GM18907 (cell line): Measurements from ENCODE around the gene ZNF672.
"Not testable (repeated sequence)": the region's sequence is repeated elsewhere in the genome, so short reads cannot be mapped to it uniquely, and the experiment has no call there.

Experiments
- ATAC-seq: cut with Tn5 transposase; IDR thresholded peaks from one replicate; pipeline ENCODE4 v1.9.1; 2021; ENCODE audit warnings: mild to moderate bottlenecking, moderate library complexity; ENCODE audit not compliant: unreplicated experiment

The ZNF672 gene

DNA sequence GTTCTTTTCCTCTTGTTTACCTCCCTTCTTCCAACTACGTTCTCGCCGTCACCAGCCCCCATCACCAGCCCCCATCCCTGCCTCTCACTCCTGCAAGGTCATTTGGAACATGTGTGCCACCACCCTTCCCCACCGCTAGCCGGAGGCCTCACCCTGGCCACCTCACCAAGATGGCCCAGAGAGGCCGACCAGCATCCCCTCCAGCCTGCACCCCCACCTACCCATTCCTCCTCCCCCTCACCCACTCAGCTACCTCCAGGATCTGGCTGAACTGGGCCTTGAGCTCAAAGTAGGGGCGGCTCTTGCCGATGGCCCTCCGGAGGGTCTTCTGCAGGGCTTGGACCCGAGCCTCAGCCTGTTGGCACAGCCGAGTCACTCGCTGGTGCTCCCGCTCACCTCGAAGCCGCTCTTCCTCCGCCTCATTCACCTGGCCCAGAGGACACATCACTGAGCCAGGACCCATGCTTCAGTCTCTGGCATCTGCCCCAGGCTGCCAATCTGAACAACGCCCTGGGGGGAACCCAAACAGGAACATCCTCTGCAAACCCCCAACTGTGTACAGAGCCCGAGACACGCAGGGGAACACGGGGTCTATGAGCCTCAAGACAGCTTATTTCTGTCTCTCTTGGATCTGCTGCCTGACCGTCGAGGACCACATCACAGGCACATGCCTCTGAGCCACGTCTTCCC is 25.1 kb upstream of the ZNF672 start:
- no peak for ATAC-seq

DNA sequence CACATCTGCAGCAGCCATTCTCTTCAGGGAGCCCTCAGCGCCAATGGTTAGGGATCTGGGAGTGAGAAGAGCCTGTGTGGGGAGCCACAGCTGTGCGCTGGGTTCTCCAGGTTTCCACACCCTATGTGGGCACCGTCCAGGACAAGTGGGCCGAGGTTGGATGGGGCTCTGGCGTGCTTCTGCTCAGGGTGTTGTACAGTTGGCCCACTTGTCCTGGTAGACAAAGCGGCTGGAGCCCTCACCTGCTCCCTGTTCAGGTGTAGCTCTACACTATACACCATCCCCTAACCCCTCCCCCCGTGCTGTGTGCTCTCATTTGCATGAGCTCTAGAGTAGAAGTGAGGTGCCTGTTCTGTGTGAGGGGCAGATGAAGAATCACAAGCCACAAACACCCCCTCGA is 24.5 kb upstream of the ZNF672 start:
- no peak for ATAC-seq

DNA sequence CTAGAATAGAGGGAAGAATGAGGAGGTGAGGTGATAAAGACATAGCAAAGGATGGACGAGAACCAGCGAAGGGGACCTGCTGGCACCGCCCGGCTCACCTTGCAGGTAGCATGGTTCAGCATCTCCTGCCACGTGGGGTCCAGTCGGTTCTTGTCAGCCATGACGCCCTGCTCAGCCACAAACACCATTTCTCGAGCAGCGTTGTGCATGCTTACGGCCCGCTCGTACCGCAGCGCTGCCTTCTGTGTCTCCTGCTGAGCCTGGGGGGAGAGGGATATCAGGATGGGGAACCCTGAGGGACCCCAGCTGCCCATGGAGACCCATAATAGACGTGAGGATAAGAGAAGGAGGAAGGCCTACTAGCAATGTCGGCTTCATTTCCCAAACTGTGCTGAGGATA is 23.7 kb upstream of the ZNF672 start:
- ATAC-seq: no peak

DNA sequence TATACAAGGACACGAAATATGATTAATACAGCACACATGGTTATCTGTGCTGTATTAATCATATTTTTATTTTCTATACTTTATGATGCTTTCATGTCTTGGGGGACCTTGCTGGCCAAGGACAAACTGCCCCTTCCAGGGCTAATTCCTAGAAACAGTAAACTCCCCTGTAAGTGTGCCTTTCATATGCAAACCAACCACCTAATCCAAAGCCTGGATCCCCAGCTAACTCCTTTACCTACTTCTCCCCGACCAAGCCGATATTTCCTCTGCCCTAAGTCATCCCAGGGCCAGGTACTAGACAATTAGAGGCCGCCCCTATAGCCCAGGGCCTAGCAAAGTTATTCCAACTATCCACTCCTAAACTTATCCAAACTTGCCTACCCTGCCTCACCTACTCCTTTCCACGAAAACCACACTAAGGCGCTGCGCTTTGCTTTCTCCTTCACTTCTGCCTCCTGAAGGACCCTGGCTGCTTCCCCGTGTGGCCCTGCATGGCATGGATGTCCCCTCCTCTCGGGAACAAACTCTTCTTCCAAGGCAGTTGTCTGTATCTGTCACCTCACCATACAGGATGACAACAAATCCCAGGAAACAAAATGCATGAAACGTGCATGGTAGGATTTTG is 22.5 kb upstream of the ZNF672 start:
- ATAC-seq: no peak

DNA sequence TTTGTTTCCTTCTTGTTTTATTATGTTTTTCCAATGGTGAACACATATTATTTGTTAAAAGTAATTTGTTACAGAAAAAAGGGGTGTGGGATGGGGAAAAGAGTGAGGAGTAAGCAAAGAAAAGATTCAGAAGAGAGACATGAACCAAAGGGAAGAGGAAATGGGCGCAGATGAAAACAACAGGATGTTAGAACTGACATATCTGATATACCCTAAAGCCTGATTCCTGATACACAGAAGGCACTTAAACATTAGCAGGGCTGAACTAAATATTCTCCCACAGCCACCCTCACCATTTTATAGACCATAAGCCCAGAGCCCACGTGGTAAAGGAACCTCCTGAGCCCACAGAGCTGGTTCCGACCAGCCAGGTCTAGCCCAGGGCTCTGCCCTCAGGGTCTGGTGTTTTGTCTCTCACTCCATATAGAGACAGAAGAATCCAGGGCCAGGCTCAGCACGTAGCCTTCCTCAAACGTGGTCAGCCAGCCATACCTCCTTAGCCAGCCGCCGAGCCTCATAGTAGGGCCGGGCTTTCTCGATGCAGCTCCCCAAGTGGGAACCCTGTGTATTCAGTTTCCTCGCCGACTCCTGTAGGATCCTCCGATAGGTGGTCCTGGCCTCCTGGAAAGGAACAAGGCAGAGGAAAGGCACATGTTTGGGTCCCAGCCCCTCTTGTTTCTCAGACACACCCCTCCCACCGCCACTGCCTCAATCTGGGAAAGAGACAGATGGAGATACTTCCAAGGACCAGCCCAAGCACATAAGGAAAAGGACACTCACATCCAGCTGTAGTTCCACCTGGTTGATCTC is 21.8 kb upstream of the ZNF672 start:
- no peak for ATAC-seq

DNA sequence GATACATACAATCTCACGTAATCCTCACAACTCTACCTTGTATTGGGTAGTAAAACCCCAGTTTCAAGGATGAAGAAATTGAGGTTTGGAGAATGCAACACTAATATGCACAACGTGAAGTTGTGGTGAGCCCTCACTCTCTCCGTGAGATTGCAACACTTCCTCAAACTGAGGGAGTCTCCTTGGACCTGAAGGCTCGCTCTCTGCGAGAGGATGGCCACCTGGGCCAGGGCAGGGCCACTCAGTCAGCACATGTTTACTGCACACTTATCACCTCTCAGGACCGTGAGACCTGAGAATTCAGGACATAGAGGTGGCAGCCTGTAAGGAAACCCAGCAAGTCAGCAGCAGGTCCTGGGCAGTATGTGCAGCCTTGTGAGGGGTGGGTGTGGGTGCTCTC is 21.0 kb upstream of the ZNF672 start:
- ATAC-seq: no peak

DNA sequence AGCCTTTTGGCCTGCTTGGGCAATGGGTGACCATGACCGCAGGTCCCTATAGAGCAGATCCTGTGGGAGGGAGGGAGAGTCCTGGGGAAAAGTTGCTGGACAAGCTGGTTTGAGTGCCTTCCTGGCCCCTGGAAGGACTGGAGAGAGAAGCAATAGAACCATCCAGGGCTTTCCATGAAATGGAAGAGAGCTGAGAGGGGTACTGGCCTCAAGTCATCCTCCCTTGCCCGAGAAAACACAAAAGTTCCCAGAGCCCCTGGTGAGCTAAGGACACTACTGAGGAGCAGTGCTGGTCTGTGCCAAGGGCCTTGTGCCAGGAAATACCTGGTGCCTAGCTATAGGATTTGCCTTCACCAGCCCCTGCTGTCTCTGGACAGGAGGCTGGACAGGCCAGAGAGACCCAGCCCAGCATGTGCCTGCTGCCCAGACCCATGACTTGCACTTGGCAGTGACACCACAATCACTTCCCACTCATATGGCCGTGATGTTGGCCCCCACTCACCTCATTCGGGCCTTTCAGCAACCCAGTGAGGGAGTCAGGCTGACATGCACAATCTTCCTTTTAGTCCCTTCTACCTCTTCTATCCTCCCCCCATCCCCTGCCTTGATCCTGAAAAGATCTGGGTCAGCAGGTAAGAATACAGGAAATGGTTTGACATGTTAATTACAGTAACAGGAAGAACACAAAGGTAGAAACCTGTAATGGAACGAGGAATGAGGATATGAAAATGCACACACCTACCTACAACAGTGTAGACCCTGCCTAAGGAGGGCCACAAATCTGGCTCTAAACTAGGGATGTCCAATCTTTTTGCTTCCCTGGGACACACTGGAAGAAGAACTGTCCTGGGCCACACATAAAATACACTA is 19.3 kb upstream of the ZNF672 start:
- no peak for ATAC-seq

DNA sequence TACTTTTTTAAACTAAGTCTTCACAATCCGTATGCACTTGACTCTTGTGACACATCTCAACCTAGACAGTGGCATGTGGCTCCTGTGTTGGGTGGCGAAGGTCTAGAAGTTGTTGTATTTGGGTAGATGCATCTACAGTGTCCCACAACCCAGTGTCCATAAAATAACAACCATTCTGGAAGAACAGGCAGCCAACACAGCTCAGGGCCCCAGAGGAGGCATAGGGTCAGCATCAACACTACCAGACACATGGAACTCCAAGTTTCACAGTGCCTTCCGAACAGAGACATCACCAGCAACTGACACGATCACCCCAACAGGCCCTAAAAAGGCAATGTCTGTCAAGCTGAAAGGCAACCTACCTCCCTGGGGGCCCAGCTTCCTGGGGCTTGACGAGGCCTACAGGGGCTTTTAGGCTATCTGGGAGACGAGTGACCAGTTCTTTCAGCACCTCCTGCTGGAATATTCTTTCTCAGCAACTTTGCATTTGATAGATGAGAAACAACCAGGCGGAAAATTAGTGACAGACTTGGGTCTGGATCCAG is 17.9 kb upstream of the ZNF672 start:
- no peak for ATAC-seq

DNA sequence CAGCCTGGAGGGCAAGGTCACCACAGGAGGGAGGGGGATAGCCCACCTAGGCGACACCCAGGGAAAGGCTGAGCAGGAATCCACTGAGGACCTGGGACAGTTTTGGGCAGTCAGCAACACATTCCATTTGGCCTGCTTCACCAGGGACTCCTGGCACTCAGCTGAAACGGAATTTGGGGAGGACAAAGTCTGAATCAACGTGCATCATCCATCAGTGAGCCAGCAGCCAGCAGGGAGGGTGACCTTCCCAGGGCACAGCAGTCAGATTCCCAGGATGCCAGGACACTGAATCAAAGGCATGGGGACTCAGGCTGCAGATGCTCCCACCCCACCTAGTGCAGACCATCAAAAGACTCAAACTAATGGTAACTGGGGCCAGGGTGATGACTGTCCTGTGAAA is 16.9 kb upstream of the ZNF672 start:
- no peak for ATAC-seq

DNA sequence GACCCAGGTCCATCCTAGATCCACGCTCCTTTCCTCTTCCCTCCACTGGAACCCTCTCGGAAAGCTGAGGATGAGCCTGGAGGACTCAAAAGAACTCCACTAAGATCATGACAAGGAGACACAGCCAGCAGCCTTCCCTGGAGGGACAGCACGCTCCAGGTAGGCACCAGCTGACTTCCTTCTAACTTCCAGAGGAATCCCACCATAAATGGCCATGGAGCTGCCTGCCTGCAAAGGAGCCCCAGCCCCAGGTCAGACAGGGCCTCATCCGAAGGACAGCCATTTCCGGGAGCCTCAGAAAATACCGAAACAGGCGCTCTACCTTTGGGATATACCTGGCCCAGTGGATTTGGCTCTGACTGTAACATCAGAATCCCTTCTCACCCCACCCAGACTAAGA is 16.4 kb upstream of the ZNF672 start:
- no peak for ATAC-seq

DNA sequence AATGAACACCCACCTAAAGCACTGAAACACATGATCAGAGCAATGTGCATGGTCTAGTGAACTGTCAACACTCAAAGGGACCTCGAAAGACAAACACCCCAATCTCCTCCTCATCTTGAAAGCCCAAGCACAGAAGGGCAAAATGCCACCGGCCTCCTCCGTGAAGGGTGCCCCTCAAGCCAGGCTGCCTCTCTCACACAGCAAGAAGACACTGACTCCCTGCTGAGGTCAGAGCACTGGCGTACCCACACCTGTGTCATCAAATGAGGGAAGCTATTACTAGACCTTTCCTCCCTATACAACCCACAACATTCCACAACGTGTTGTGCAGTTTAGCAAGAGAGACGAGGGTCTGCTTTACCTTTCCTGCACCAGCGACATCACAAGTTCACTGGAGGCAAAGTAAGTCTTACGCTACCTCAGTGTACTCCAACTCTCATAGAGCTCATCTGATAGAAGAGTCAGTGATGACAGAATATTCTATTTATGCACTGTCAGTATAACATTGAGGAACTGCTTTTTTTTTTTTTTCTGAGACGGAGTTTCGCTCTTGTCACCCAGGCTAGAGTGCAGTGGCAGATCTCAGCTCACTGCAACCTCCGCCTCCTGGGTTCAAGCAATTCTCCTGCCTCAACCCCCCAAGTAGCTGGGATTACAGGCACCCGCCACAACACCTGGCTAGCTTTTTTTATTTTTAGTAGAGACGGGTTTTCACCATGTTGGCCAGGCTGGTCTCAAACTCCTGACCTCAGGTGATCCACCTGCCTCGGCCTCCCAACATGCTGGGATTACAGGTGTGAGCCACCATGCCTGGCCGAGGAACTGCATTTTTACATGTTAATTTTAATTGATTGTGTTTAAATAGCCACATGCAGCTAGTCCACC is 15.6 kb upstream of the ZNF672 start:
- no peak for ATAC-seq

DNA sequence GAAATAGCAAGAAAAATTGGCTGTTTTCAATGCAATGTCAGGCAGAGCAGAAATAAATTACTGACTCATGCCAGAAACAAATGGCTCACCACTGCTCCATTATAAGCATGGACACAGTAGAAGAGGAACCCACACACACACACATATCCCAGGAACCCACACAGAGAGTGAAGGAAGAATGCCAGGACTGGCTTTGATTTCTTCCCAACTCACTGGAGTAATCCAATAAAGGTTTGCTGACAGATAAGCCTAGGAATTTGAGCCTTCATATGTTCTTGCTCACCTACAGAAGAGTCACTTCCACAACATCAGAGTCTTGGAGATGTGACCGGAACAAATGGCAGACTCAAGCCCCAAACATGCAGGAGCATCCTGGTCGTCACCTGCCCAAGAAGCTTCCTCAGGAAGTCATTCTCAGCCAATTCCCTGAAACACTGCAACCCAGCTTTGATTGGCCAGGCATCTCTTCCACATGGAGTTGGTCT is 14.5 kb upstream of the ZNF672 start:
- ATAC-seq: no peak

DNA sequence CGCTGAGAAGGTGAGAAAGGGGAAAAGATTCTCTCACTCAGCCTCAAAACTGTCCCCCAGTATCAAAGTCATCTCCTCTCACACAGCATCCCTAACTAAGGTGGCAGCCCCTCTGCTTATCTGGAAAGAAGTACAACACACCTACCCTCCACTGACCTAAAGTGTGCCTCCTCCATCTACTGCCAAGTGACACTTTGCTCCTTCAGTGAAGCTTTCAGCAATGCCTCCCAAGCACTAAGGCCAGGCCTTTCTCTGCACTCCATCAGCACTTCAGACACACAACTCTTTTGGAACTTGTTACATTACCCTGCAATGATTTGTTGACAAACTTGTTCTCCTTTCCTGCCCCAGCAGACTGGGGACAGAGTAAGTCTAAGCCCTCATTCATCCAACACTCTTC is 13.7 kb upstream of the ZNF672 start:
- no peak for ATAC-seq

DNA sequence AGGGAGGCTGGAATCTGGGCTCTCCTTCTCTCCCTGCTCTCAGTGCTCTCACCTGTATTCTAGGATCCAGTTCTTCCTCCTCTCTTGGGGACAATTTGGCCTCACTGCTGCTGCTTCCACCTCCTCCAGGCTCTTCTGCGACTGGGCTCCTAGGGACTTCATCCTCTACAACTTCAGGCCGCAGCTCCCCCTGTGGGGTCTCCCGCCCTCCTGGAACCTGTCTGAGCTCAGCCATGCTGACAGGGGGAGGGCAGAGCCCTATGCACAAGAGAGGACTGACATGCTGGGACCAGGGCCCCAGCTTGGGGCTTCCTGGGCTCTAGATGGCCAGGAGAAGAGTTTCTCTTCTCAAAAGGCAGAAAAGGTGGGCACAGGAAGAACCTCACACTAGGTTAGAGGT is 13.3 kb upstream of the ZNF672 start:
- no peak for ATAC-seq

DNA sequence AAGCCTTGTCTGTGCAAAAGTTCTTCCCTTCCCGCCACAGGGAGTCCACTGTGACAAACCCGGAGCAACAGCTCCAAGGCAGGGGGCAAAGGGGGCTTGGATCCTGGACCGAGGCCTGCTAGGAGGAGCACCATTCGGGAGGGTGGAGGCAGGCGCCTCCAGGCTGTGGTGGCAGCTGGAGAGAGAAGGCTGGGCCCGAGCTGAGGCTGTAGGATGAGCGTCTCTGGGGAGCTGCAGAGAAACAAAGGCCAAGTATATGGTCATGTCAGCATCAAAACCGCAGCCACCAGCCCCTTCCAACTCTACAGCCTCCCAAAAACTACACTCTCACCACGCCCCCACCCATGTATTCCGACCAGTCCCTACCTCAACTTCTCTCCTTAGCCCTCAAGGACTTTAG is 12.9 kb upstream of the ZNF672 start:
- ATAC-seq: no peak

DNA sequence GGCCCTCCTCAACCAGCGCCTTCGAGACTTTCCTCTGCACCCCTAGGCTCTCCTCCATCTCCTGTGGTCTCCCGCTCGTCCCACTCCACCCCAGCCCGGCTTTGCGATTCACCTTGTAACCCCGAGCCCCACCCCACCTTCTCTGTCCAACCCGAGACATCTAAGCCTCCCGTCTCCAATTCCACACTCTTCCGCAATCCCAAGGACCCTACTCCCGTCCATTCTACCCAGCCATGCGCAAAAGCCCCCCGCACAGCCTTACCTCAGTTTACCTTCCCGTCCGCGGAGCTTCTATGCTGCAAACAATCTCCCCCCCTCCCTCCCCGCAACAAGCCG is 12.5 kb upstream of the ZNF672 start:
- peak; percentile 5 for ATAC-seq

DNA sequence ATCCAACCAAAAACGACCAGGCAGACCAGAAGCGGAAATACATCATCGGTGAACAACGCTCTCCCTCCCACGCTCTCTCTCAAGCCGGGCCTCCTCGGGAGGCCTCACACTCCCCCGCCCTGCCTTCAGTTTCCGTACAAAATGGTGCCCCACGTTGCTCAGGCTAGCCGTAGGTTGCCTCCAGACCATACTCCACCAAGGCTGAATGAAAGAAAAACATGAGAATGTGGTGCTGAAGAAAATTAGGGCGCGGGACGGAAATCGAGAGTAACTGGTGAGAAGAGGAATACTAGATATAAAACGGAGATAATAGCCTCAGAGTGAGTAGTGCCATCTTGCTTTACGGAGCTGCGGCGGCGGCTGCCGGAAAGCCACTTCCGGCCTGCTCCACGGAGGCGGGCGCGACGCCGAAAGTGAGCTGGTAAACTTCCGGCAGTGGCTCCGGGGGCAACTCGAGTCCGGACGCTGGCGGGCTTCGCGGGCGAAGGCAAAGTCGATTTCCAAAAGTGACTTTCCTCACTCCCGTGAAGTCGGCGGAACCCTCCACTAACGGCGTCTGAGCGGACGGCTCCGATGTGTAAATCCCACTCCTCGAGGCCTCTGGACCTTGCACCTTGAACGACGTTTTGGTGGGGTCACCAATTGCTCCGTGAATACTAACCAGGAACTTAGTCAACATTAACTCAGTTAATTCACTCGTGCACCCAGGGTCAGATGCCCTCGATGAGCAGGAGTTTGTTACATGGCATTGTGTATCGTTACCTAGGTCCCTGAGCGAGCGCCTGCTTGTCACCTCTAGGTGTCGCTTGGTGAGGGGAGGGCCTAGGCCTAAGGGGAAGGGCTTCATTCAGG is 11.9 kb upstream of the ZNF672 start, which contains the start of gene SH3BP5L:
Gene SH3BP5L (minus strand): TSS at position 7 of the 852 bp plus-strand sequence. CDS start 980 bp downstream, outside the sequence.
- ATAC-seq: peak; percentile 97

DNA sequence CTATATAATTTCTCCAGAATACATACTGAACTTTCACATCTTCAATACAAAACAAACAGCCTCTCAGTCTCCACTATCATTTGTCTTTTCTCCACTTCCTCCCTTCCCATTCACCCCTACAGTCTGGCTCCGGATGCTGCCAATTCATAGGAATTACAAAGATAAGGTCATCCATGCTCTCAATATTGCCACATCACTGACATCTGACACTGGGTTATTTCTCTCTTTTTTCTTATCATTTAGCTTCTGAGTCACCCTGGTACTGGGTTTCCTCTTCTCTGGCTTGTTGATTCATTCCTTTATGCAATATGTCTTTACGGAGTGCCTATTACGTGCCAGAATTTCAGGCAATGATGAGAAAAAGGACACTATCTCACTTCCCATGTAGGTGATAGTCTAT is 9.2 kb upstream of the ZNF672 start:
- ATAC-seq: no peak

DNA sequence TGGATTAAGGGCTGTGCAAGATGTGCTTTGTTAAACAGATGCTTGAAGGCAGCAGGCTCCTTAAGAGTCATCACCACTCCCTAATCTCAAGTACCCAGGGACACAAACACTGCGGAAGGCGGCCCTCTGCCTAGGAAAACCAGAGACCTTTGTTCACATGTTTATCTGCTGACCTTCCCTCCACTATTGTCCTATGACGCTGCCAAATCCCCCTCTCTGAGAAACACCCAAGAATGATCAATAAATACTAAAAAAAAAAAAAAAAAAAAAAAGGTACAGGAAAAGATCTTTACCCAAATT is 7.4 kb upstream of the ZNF672 start:
- not testable (repeated sequence) for ATAC-seq
